RPMI8226 (cell line): Measurements from ENCODE around the gene TBXA2R.

Experiments
- DNase-seq: peaks from one replicate; pipeline ENCODE4 v3.0.0-alpha.2; 2015

Gene TBXA2R

GRCh38 chr19:3550947-3551791 is 55.5 kb downstream of the TBXA2R start:
- DNase-seq: no peak

- DNase-seq: no peak
These were observed 56.9 kb downstream of the TBXA2R start for GRCh38 chr19:3549816-3550215.

- no peak for DNase-seq
These were observed 58.1 kb downstream of the TBXA2R start for GRCh38 chr19:3548606-3549005.

GRCh38 chr19:3547767-3548282 is 58.9 kb downstream of the TBXA2R start:
- DNase-seq: no peak

- no peak for DNase-seq
These were observed 59.4 kb downstream of the TBXA2R start for GRCh38 chr19:3547301-3547731.

GRCh38 chr19:3546119-3546518 is 60.6 kb downstream of the TBXA2R start:
- DNase-seq: no peak

GRCh38 chr19:3545669-3546034 is 61.0 kb downstream of the TBXA2R start:
- DNase-seq: no peak

GRCh38 chr19:3544742-3545668 is 61.7 kb downstream of the TBXA2R start:
- DNase-seq: peak; percentile 67
